Measurements from ENCODE around the gene HNF1A.

The HNF1A gene

DNA sequence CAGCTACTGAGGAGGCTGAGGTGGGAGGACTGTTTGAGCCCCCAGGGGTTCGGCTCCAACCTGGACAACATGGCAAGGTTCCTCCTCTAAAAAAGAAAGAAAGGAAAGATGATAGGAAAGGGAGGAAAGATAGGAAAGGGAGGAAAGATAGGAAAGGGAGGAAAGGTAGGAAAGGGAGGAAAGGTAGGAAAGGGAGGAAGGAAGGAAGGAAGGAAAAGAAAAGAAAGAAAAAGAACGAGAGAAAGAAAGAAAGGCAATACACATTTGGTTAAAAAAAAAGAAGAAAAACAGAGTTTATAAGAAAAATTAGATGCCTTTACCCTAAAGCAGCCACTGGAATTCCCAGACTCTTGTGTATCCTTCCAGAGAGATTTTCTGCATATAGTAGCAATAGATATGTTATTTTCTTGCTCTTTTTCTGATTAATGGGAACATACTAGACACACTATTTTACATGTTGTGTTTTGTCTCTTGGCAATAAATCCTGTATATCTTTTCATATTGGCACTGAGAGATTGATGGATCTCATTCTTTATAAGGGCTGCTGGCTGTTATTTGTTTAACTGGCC is 12.2 kb downstream of the HNF1A start:
- no peak for DNase-seq

DNA sequence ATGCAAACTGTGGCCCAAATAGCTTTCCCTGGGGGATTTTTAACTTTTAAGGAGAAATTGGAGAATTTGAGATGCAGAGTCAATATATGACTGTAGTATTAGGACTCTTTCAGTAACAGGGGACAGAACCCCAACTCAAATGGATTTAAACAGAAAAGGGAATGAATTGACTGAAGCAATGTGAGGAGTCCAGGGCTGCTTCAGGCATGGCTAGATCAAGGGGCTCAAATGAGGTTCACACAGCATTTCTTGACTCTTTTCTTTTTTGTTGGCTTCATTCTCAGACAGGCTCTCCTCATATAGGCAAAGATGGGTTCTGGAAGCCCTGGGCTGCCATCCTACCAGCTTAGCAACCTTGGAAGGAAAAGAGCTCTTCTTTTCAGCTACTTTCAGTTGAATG is 13.6 kb downstream of the HNF1A start:
- no peak for DNase-seq

DNA sequence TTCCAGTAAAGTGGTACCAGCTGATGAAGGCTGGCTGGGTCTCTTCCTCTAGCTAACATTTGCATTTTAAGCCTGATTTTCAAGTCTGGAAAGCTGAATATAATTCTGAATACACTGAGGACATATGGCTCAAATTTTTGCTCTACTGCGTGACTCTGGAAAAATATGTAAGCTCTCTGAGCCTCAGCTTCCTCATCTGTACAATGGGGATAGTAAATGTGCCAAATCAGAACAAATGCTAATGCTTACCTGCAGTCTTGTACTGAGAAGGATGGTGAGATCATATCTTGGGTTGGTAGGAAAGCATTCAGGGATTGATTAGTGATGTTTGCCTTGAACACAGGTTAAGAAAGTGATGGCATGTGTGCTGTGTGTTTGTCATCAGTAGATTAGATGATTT is 14.6 kb downstream of the HNF1A start:
- no peak for DNase-seq

DNA sequence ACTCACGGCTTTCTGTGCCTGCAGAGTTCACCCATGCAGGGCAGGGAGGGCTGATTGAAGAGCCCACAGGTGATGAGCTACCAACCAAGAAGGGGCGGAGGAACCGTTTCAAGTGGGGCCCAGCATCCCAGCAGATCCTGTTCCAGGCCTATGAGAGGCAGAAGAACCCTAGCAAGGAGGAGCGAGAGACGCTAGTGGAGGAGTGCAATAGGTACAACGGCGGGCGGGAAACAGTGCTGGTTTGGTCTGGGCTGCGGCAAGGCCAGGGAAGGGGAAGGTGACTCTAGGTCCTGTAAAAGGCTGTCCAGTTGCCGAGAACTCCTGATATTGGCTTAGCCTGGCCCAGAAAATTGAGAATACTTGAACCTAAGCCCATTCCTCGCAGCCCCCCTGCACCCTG is 15.2 kb downstream of the HNF1A start:
- DNase-seq: no peak

DNA sequence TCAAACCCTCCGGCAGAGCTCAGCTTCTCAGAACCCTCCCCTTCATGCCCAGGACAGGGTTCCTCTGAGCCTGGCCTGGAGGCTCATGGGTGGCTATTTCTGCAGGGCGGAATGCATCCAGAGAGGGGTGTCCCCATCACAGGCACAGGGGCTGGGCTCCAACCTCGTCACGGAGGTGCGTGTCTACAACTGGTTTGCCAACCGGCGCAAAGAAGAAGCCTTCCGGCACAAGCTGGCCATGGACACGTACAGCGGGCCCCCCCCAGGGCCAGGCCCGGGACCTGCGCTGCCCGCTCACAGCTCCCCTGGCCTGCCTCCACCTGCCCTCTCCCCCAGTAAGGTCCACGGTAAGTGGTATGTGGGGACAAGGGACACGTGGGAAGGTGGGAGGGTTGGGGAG is 15.7 kb downstream of the HNF1A start:
- DNase-seq: no peak

DNA sequence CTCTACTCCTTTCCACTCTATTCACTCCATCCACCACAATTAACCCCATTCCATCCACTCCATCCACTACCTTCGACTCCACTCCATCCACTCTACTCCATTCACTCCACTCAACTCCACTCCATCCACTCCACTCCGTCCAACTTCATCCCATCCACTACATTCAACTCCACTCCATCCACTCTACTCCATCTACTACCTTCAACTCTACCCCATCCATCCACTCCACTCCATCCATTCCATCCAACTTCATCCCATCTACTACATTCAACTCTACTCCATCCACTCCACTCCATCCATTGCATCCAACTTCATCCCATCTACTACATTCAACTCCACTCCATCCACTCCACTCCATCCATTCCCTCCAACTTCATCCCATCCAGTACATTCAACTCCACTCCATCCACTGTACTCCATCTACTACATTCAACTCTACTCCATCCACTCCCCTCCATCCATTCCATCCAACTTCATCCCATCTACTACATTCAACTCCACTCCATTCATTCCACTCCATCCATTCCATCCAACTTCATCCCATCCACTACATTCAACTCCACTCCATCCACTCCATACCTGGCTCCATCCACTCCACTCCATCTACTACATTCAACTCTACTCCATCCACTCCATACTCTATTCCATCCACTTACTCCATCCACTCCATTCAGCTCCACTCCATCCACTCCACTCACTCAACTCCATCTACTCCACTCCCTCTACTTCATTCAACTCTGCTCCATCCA is 16.4 kb downstream of the HNF1A start:
- peak; percentile 40 for DNase-seq

DNA sequence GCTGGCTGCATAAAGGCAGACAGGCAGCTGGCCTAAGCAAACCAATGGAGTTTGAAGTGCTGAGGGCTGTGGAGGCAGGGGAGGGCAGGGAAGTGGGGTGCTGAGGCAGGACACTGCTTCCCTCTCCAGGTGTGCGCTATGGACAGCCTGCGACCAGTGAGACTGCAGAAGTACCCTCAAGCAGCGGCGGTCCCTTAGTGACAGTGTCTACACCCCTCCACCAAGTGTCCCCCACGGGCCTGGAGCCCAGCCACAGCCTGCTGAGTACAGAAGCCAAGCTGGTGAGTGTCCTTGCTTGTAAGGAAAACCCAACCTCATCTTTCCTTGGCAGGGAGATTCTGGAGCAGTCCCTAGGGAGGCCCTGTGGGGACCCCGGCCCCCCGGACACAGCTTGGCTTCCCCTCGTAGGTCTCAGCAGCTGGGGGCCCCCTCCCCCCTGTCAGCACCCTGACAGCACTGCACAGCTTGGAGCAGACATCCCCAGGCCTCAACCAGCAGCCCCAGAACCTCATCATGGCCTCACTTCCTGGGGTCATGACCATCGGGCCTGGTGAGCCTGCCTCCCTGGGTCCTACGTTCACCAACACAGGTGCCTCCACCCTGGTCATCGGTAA is 17.9 kb downstream of the HNF1A start:
- no peak for DNase-seq

DNA sequence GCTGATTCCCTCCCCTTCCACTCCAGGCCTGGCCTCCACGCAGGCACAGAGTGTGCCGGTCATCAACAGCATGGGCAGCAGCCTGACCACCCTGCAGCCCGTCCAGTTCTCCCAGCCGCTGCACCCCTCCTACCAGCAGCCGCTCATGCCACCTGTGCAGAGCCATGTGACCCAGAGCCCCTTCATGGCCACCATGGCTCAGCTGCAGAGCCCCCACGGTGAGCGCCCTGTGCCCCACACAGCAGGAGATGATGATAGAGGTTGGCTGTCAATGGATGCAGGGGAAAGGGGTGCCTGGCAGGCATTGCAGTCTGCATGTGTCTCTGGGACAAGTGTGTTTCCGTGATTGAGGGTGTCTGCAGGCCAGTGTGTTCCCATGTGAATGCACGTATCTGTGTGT is 19.1 kb downstream of the HNF1A start:
- DNase-seq: no peak

DNA sequence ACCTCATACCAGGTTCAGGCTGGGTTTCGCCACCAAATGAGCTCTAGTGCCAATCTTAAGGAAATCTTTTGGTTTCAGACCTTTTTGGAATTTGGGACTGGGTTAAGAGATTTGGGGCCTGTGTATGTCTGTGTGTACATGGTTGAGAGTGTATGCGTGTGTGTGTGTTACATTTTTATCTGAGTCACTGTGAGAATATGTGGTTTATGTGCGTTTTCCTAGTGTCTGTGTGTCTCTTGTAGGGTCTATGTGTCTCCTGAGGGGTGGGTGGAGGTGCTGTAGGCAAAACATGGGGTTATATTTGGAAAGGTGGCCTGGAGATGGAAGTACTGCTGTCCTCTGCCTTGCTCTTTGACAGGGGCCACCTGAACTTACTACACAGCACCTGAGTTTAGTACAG is 20.1 kb downstream of the HNF1A start:
- no peak for DNase-seq

DNA sequence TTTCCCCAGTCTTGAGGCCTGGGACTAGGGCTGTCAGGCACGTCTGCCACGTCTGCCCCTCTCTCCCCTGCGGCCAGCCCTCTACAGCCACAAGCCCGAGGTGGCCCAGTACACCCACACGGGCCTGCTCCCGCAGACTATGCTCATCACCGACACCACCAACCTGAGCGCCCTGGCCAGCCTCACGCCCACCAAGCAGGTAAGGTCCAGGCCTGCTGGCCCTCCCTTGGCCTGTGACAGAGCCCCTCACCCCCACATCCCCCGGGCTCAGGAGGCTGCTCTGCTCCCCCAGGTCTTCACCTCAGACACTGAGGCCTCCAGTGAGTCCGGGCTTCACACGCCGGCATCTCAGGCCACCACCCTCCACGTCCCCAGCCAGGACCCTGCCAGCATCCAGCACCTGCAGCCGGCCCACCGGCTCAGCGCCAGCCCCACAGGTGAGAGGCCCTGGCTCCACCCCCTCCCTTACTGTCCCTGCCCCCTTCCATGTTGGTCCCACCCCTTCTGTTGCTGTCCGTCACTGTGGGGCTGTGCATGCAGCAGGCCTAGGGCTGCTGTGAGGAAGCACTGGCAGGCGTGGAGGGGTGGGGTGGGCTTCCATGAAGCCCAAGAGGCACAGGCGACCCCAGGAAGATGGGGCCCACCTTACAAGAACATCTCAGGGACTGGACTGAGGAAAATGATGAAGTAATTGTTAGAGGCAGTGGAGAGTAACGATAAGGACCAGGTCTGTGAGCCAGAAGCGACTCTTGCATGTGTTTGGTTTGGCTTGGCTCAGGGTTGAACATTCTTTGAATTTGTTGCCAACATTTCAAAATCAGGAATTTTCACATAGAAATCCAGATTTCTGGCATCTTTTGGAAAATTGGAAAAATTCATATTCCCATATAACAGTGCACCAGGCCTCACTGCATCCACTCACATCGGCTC is 21.1 kb downstream of the HNF1A start:
- no peak for DNase-seq

DNA sequence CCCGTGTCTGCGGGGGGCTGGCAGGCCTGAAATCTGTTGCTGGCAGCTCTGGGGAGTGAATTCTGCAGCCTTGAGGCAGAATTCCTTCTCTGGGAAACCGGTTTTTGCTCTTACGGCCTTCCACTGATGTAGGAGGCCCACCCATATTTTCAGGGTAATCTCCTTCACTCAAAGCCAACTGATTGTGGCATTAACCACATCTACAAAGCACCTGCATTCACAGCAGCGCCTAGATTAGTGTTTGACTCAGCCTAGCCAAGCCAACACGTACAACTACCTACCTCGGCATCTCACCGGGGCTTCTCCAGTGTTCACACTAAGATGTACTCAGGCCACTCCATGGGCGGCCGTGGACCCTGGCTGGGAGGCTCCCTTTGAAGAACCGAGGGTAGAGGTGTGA is 22.2 kb downstream of the HNF1A start:
- no peak for DNase-seq

DNA sequence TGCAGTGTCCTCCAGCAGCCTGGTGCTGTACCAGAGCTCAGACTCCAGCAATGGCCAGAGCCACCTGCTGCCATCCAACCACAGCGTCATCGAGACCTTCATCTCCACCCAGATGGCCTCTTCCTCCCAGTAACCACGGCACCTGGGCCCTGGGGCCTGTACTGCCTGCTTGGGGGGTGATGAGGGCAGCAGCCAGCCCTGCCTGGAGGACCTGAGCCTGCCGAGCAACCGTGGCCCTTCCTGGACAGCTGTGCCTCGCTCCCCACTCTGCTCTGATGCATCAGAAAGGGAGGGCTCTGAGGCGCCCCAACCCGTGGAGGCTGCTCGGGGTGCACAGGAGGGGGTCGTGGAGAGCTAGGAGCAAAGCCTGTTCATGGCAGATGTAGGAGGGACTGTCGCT is 22.7 kb downstream of the HNF1A start:
- no peak for DNase-seq

DNA sequence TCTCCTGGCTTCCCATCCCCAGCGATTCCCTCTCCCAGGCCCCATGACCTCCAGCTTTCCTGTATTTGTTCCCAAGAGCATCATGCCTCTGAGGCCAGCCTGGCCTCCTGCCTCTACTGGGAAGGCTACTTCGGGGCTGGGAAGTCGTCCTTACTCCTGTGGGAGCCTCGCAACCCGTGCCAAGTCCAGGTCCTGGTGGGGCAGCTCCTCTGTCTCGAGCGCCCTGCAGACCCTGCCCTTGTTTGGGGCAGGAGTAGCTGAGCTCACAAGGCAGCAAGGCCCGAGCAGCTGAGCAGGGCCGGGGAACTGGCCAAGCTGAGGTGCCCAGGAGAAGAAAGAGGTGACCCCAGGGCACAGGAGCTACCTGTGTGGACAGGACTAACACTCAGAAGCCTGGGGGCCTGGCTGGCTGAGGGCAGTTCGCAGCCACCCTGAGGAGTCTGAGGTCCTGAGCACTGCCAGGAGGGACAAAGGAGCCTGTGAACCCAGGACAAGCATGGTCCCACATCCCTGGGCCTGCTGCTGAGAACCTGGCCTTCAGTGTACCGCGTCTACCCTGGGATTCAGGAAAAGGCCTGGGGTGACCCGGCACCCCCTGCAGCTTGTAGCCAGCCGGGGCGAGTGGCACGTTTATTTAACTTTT is 23.6 kb downstream of the HNF1A start:
- DNase-seq: no peak

DNA sequence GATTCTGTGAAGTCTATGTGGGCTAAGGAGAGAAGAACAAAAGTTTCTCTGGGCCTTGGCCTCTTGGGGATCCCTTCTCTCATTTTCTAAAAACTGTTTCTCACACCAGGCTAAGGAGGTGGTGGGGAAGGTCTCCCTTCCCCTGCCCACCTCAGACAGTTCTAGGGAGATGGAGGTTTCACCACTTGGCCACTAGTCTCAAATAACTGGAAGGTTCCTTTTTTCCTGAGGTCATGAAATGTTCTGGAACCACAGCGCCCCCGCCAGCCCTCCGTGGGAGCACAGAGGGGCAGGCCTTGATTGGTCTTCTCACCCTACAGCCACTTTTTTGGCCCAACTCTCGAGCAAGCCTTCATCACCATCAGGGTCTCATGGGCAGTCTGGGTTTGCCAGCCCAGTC is 25.3 kb downstream of the HNF1A start:
- peak; percentile 44 for DNase-seq

DNA sequence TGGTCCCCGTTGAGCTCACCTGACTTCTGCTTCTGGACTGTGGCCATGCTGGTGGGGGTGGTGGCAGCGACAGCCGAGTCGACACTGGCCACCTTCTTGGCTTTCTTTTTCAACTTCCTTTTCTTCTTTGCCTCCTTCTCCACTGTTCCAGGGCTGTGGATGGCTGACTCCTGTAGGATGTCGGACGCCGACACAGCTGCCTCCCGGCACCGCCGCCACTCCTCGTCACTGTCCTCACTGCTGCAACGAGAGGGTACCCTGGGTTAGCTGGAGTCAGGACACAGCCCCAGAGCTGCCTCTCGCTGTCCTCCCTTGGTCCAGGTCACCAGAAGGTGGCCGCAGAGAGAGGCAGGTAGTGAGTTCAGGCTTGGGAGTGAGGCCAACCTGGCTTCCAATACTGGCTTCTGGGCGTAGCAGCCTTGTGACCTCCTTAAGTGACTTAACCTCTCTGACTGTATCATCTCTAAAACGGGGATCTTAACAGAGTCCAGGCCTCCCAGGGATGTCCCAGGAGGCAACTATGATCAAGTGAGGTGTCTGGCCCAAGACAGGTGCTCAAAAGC is 26.0 kb downstream of the HNF1A start:
- no peak for DNase-seq

DNA sequence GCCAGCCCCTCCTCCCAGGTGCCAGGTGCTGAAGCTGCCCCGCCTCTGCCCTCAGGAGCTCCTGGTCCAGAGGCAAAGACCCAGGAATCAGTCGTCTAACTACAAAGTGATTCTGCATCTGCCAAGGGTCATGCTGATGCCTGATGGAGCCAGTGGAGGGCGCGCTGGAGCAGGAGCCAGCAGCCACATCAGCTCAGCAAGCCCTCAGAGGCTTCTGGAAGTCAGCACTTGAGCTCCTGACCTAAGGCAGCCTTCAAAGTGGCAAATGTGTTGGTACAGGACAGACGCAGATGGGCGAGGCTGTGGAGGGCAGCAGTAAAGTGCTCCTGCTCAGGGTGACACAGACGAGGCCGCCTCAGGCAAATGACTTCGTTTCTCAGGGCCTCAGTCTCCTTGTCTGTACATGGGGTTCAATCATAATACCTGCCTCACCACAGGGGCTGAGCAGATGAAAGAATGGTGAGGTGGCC is 27.0 kb downstream of the HNF1A start:
- DNase-seq: peak; percentile 88

DNA sequence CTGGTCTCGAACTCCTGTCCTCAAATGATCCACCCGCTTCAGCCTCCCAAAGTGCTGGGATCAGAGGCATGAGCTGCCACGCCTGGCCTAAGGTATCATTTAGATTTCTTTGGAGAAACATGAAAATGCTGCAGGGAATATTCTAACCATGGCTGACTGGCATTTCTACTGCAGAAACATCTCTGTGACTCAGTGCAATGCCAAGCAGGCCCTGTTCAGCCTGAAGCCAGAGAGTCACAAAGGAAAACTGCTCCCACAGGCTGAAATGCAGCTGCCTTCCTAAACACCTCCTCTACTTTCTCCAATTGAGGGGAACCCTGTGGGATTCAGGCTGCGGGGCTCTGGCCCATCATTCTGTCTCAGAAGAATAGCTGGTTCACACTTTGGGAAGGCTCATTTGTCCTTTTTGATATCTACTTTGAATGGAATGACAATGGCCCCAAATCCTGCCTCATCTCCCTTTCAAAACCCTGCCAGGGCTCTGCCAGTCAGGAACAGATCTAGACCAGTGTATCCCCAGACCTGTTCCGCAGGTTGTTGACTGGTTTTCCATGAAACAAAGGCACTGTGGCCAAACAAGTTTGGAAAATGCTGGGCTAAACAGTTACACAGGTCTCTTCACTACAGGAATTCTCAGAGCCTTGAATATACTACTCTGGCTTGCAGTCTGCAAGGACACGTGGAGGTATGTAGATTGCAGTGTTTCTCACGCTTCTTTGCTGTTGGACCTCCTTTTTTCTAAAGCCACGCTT is 30.2 kb downstream of the HNF1A start:
- no peak for DNase-seq

DNA sequence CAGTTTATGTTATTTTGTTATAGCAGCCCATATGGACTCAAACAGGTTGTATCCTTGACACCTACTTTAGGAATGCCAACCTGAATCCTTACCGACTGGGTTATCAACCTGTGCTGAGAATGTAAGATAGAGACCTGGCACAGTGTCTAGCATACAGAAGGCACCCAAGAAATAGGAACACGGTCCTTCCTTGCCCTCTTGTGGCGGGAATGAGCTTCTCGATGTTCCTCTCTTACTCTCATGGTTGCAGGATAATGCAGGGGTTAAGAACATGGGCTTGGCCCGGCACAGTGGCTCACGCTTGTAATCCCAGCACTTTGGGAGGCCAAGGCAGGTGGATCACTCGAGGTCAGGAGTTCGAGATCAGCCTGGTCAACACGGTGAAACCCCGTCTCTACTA is 31.4 kb downstream of the HNF1A start:
- peak; percentile 76 for DNase-seq

DNA sequence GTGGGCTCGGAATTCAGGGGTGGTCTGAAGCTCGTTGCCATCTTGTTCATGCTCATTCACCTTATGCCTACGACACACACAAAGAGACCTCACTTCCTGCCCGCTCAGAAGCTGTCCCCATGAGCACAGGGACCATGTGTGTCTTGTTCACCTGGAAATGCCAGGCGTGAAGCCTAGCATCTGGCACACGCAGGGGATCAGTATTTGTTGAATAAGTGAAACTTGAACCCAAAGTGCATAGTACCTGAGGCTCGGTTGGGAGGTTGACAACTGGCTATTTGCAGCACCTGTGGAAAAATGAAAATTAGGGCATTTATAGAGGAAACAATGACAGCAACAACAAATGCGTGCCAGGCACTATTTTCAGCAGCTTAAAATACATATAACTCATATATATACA is 32.5 kb downstream of the HNF1A start:
- no peak for DNase-seq

DNA sequence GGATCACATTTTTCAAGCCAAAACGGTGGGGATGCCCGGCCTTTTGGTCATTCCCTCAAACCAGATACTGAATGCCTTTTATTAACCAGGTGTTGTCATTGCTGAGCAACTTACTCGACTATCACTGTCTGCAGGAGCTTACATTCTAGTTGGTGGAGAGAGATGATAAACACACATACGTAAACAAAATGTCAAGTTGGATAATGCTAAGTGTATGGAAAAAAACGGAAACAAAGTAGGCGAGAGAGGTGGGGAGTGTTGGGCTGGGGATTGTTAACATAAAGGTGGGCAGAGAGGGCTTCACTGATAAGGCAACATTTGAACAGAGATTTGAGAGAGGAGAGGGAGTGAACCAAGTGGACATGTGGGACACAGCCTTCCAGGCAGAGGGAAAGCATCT is 33.5 kb downstream of the HNF1A start:
- no peak for DNase-seq

DNA sequence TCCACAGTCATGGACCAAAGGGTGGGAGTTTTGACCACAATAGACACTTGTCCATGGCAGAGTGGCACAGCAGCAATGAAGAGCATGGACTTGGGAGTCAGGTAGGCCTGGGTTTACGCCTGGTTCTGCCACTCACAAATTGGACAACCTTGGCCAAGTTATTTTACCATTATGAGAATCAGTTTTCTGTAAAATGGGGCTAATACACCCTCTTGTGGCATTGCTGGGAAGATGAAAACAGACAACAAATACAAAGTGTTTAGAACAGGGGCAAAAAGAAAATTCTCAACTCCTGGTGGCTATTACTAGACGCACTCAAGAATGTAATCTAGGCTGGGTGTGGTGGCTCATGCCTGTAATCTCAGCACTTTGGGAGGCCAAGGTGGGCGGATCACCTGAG is 35.4 kb downstream of the HNF1A start:
- no peak for DNase-seq
